Measurements from ENCODE around the gene MUCL3.

DNA sequence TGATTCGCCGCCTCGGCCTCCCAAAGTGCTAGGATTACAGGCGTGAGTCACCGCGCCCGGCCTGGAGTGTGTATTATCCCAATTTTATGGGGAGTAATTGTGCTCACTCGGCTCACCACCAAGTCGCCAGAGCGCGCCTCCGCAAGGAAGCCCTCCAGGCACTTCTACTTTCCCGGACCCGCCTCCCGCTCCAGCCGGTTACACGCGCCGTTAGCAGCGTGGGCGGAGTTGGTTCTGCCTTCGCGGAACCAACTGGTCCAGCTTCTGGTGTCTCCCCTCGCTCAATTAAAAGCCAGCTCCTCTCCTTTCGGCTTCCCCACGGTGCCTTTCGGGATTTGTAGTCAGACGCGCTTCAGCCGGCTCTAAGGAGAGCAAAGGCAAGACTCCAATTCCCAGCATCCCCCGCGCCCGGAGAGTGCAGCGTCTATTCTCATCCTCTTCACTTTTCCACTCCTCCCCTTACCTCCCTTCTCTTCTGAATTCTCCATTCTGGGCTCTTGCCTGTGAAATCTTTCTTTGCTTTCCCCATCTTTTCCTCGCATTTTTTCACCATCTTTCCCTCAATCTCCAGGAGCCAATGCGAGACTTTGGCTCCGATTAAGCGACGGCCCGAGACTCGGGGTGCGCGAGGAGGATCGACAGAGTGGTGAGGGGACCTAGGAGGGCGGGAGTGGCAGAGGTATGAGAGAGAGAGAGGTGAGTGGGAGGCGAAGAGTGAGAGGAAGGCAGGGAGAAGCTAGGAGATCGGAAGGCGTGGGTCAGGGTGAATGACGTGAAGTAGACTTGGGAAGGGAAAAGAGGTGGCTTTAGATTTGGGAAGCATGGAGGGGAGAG, 32.8 kb upstream of the MUCL3 start, which contains the start of gene GTF2H4:
- TF ChIP-seq, protein P1, sequence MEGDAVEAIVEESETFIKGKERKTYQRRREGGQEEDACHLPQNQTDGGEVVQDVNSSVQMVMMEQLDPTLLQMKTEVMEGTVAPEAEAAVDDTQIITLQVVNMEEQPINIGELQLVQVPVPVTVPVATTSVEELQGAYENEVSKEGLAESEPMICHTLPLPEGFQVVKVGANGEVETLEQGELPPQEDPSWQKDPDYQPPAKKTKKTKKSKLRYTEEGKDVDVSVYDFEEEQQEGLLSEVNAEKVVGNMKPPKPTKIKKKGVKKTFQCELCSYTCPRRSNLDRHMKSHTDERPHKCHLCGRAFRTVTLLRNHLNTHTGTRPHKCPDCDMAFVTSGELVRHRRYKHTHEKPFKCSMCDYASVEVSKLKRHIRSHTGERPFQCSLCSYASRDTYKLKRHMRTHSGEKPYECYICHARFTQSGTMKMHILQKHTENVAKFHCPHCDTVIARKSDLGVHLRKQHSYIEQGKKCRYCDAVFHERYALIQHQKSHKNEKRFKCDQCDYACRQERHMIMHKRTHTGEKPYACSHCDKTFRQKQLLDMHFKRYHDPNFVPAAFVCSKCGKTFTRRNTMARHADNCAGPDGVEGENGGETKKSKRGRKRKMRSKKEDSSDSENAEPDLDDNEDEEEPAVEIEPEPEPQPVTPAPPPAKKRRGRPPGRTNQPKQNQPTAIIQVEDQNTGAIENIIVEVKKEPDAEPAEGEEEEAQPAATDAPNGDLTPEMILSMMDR (IDR thresholded peaks at IDR 0.05): no peak
- peak in 2 of 3 donors; percentile 44 to 51 for TF ChIP-seq POLR2A (IDR thresholded peaks at IDR 0.05)
